H1 (cell line): Measurements from ENCODE around the gene PEX5L. TPM values are rescaled to one million over a fixed set of nuclear protein-coding genes. Genes with fewer than 3 reads are reported as not detected.

Experiments
- CTCF ChIA-PET: fragments of 300-600 bp; sonication (Branson Sonifier 250); formaldehyde crosslinking; loops from one replicate; lab custom pipeline; 2021; ENCODE audit not compliant: partially characterized antibody; lab: Charles Lee
- POLR2A ChIA-PET: fragments of 300-600 bp; sonication (Branson Sonifier 250); formaldehyde crosslinking; loops from one replicate; lab custom pipeline; 2021; ENCODE audit warnings: inconsistent platforms; ENCODE audit not compliant: partially characterized antibody; lab: Charles Lee
- DNase-seq, 2 experiments: peaks; one replicate each; pipeline versions ENCODE4 v3.0.0 to v3.0.0-alpha.2; 2010 to 2022; ENCODE audit warnings: low spot score in 2 of 2, low read depth in 1 of 2, mixed read lengths in 1 of 2
- FAIRE-seq: peaks from 2 replicates; lab custom pipeline; 2011; peaks lifted over from hg19 to GRCh38; lab: Jason Lieb, UNC
- H2AFZ ChIP-seq: 2 replicates; pipeline ENCODE4 v1.8.1; 2012; ENCODE audit warnings: low read length, inconsistent platforms
- H2AK5ac ChIP-seq: 2 replicates; pipeline ENCODE4 v1.6.1; 2013; ENCODE audit warnings: low read depth, low read length
- H2BK120ac ChIP-seq: replicated peaks from 2 replicates; pipeline ENCODE3; 2013; ENCODE audit warnings: low read depth, low read length, inconsistent platforms
- H2BK12ac ChIP-seq: 2 replicates; pipeline ENCODE4 v1.6.1; 2013; ENCODE audit warnings: low read depth, low read length
- H2BK15ac ChIP-seq: 2 replicates; pipeline ENCODE4 v1.6.1; 2013; ENCODE audit warnings: low read length
- H2BK20ac ChIP-seq: 2 replicates; pipeline ENCODE4 v1.6.1; 2013; ENCODE audit warnings: low read length
- H2BK5ac ChIP-seq: 2 replicates; pipeline ENCODE4 v1.6.1; 2013; ENCODE audit warnings: low read depth, low read length
- H3K14ac ChIP-seq: 2 replicates; pipeline ENCODE4 v1.6.1; 2013; ENCODE audit warnings: inconsistent platforms; ENCODE audit not compliant: insufficient read length
- H3K18ac ChIP-seq: 2 replicates; pipeline ENCODE4 v1.6.1; 2013; ENCODE audit warnings: low read length; ENCODE audit errors: extremely low read depth
- H3K23ac ChIP-seq: 2 replicates; pipeline ENCODE4 v1.6.1; 2013; ENCODE audit warnings: inconsistent platforms; ENCODE audit not compliant: insufficient read length
- H3K23me2 ChIP-seq: 2 replicates; pipeline ENCODE4 v1.6.1; 2013; ENCODE audit warnings: low read depth, low read length
- H3K27ac ChIP-seq: 2 replicates; pipeline ENCODE4 v1.6.1; 2011; ENCODE audit warnings: low read depth, low read length, inconsistent platforms
- H3K27me3 ChIP-seq, 4 experiments: replicated peaks in 1 of 4; 1 replicate in 1 of 4; 2 replicates in 3 of 4; pipeline versions ENCODE4 v1.6.1 to v1.8.1; 2011 to 2013; ENCODE audit warnings: low read length in 3 of 4, mild to moderate bottlenecking in 3 of 4, inconsistent platforms in 2 of 4, mixed read lengths in 2 of 4, moderate library complexity in 1 of 4; ENCODE audit not compliant: control insufficient read depth in 3 of 4, insufficient read depth in 3 of 4; ENCODE audit errors: extremely low read depth in 1 of 4
- H3K36me3 ChIP-seq, 4 experiments: 2 replicates each; pipeline versions ENCODE4 v1.6.1 to v1.8.1; 2011 to 2013; ENCODE audit warnings: mild to moderate bottlenecking in 4 of 4, low read length in 3 of 4, moderate library complexity in 2 of 4, control low read depth in 1 of 4, inconsistent platforms in 1 of 4; ENCODE audit not compliant: insufficient read depth in 4 of 4, control insufficient read depth in 2 of 4
- H3K4ac ChIP-seq: replicated peaks from 2 replicates; pipeline ENCODE3; 2013; ENCODE audit warnings: low read length, low read depth, mixed read lengths, inconsistent platforms; ENCODE audit not compliant: insufficient read length
- H3K4me1 ChIP-seq, 4 experiments: replicated peaks in 1 of 4; 1 replicate in 1 of 4; 2 replicates in 3 of 4; pipeline versions ENCODE4 v1.6.1 to v1.8.1; 2011 to 2013; ENCODE audit warnings: low read length in 3 of 4, inconsistent platforms in 2 of 4, mixed read lengths in 1 of 4; ENCODE audit not compliant: insufficient read depth in 4 of 4, control insufficient read depth in 3 of 4
- H3K4me2 ChIP-seq, 2 experiments: 2 replicates each; pipeline versions ENCODE4 v1.6.1 to v1.8.1; 2011 to 2013; ENCODE audit warnings: low read depth in 2 of 2, low read length in 2 of 2, control low read depth in 1 of 2, inconsistent platforms in 1 of 2, mild to moderate bottlenecking in 1 of 2; ENCODE audit not compliant: insufficient read depth in 1 of 2
- H3K4me3 ChIP-seq, 4 experiments: fragments of 200-600, 300-600 bp in 1 of 4; sonication (generic), shearing (Covaris generic), sonication (Bioruptor Twin) in 1 of 4; 2 replicates each; pipeline versions ENCODE4 v1.5.1 to v1.8.1; 2011 to 2016; ENCODE audit warnings: low read length in 4 of 4, low read depth in 3 of 4, control low read depth in 2 of 4, inconsistent platforms in 2 of 4, mild to moderate bottlenecking in 2 of 4, mixed read lengths in 1 of 4, moderate library complexity in 1 of 4; ENCODE audit not compliant: insufficient read depth in 2 of 4; ENCODE audit errors: extremely low read depth in 1 of 4
- H3K56ac ChIP-seq: replicated peaks from 2 replicates; pipeline ENCODE3; 2013; ENCODE audit warnings: low read depth, mild to moderate bottlenecking, mixed read lengths, low read length, inconsistent platforms; ENCODE audit not compliant: insufficient read length
- H3K79me1 ChIP-seq: 2 replicates; pipeline ENCODE4 v1.6.1; 2013; ENCODE audit warnings: low read depth, low read length, control low read depth
- H3K79me2 ChIP-seq, 2 experiments: 2 replicates each; pipeline versions ENCODE4 v1.6.1 to v1.8.1; 2012 to 2013; ENCODE audit warnings: low read length in 2 of 2, mild to moderate bottlenecking in 2 of 2, inconsistent platforms in 1 of 2; ENCODE audit not compliant: insufficient read depth in 2 of 2, control insufficient read depth in 1 of 2
- H3K9ac ChIP-seq, 4 experiments: replicated peaks in 1 of 4; 1 replicate in 1 of 4; 2 replicates in 3 of 4; pipeline versions ENCODE4 v1.6.1 to v1.8.1; 2011 to 2013; ENCODE audit warnings: low read depth in 3 of 4, low read length in 3 of 4, control low read depth in 2 of 4, mild to moderate bottlenecking in 2 of 4, moderate library complexity in 2 of 4, inconsistent platforms in 1 of 4; ENCODE audit errors: extremely low read depth in 1 of 4
- H3K9me3 ChIP-seq, 2 experiments: 2 replicates each; pipeline versions ENCODE4 v1.6.1 to v1.8.1; 2012 to 2013; ENCODE audit warnings: mild to moderate bottlenecking in 2 of 2, moderate library complexity in 2 of 2, control low read depth in 1 of 2, inconsistent platforms in 1 of 2, low read depth in 1 of 2, low read length in 1 of 2, mixed read lengths in 1 of 2; ENCODE audit not compliant: insufficient read depth in 2 of 2
- H4K20me1 ChIP-seq, 2 experiments: replicated peaks in 1 of 2; 2 replicates each; pipeline versions ENCODE3 to v1.8.1; 2011 to 2013; ENCODE audit warnings: inconsistent platforms in 2 of 2, low read length in 2 of 2, mild to moderate bottlenecking in 1 of 2; ENCODE audit not compliant: insufficient read depth in 2 of 2, control insufficient read depth in 1 of 2
- H4K5ac ChIP-seq: 2 replicates; pipeline ENCODE4 v1.6.1; 2013; ENCODE audit warnings: low read length, low read depth, mixed read lengths, inconsistent platforms; ENCODE audit not compliant: insufficient read length
- H4K8ac ChIP-seq: 2 replicates; pipeline ENCODE4 v1.8.0; 2013; ENCODE audit warnings: mild to moderate bottlenecking, moderate library complexity, low read length, inconsistent platforms; ENCODE audit not compliant: insufficient read depth; ENCODE audit errors: extremely low read depth
- H4K91ac ChIP-seq: replicated peaks from 2 replicates; pipeline ENCODE3; 2013; ENCODE audit warnings: low read length, mixed read lengths, inconsistent platforms; ENCODE audit not compliant: insufficient read length
- BRCA1 ChIP-seq: IDR thresholded peaks from 2 replicates; pipeline ENCODE4 v1.6.1; 2012; ENCODE audit warnings: low read depth, low read length, improper control_type of control experiment
- CBX8 ChIP-seq: fragments of 300-800, 300-1000 bp; sonication (generic); IDR thresholded peaks from 2 replicates; pipeline ENCODE4 v1.7.1; 2016; ENCODE audit warnings: low read depth, low read length, borderline replicate concordance
- CEBPB ChIP-seq: IDR thresholded peaks from 2 replicates; pipeline ENCODE4 v1.6.1; 2012; ENCODE audit warnings: low read depth, low read length
- CREB1 ChIP-seq: IDR thresholded peaks from 2 replicates; pipeline ENCODE4 v1.6.1; 2012; ENCODE audit warnings: inconsistent platforms
- E2F6 ChIP-seq: IDR thresholded peaks from 2 replicates; pipeline ENCODE4 v1.6.1; 2012; ENCODE audit warnings: inconsistent platforms
- KDM5A ChIP-seq: fragments of 200-600 bp; IDR thresholded peaks from 2 replicates; pipeline ENCODE4 v1.7.1; 2012; ENCODE audit warnings: mild to moderate bottlenecking, low read length, inconsistent platforms, mixed read lengths
- MAFK ChIP-seq: IDR thresholded peaks from 2 replicates; pipeline ENCODE4 v1.6.1; 2012; ENCODE audit warnings: low read depth, mild to moderate bottlenecking, improper control_type of control experiment, low read length
- NANOG ChIP-seq: IDR thresholded peaks from 2 replicates; pipeline ENCODE4 v1.6.1; 2011; ENCODE audit warnings: low read length, low read depth, mild to moderate bottlenecking, inconsistent platforms; ENCODE audit not compliant: insufficient read depth, poor library complexity, severe bottlenecking
- POLR2AphosphoS5 ChIP-seq: IDR thresholded peaks from 2 replicates; pipeline ENCODE4 v1.6.1; 2011; ENCODE audit warnings: low read depth, low read length
- SAP30 ChIP-seq: fragments of 300-600 bp; sonication (generic); IDR thresholded peaks from 2 replicates; pipeline ENCODE4 v1.7.1; 2012; ENCODE audit warnings: low read length, moderate library complexity, mild to moderate bottlenecking, inconsistent platforms; ENCODE audit not compliant: insufficient read depth, insufficient replicate concordance
- SP1 ChIP-seq: IDR thresholded peaks from 2 replicates; pipeline ENCODE4 v1.6.1; 2011; ENCODE audit warnings: low read depth, low read length
- SP4 ChIP-seq: IDR thresholded peaks from 2 replicates; pipeline ENCODE4 v1.6.1; 2012; ENCODE audit warnings: low read length, inconsistent platforms
- TAF7 ChIP-seq: optimal IDR thresholded peaks from 2 replicates; pipeline ENCODE3; 2011; ENCODE audit warnings: low read depth, mild to moderate bottlenecking, inconsistent platforms, low read length, moderate library complexity, borderline replicate concordance
- TEAD4 ChIP-seq: IDR thresholded peaks from 2 replicates; pipeline ENCODE4 v1.6.1; 2012; ENCODE audit warnings: low read depth, low read length, inconsistent platforms, mixed read lengths
- polyA plus RNA-seq, 7 experiments: library from polyadenylated mRNA; depleted of rRNA in 3 of 7; stranded (reverse) in 5 of 7; unstranded in 2 of 7; fragments of >200 nt in 5 of 7; fragments of 200-250 nt in 2 of 7; gene quantifications; 1 replicate in 5 of 7; 2 replicates in 1 of 7; 4 replicates in 1 of 7; pipeline versions ENCODE4 v1.2.1 to v1.2.3, GENCODE V29; 2011 to 2013; ENCODE audit warnings: missing spikeins in 2 of 7, mixed read lengths in 2 of 7
- total RNA-seq: library from RNA; stranded (reverse); fragmentation: NEBNext Ultra II Directional; extraction: Animal tissue kit (Norgen Biotek cat#: 25700); gene quantifications from 2 replicates; pipeline ENCODE4 v1.2.1, GENCODE V29; 2021

The PEX5L gene
- total and polyA plus RNA-seq, 2 of the 8 experiments (the other 6 are each of a cell fraction or from before 2014, with no cell fraction given), result 0.80 to 4.2 TPM

- Histone ChIP-seq H3K23me2 (no peaks in the 10 kb centered on the region), H4K5ac (no peak overlapping the region), H2AK5ac (no peak overlapping the region), H3K4me2 (no peak overlapping the region), H2BK120ac (no peak overlapping the region), H2BK20ac (no peak overlapping the region), H3K36me3 (no peaks in the 10 kb centered on the region), H3K56ac (no peak overlapping the region), H3K27me3 (no peaks in the 10 kb centered on the region), H3K4me1 (no peaks in the 10 kb centered on the region), H2AFZ (no peak overlapping the region), H3K23ac (no peak overlapping the region), H4K20me1 (no peaks in the 10 kb centered on the region), H3K18ac (no peak overlapping the region), H3K14ac (no peak overlapping the region), H3K79me2 (no peaks in the 10 kb centered on the region), H3K4me3 (no peak overlapping the region), H3K9me3 (no peaks in the 10 kb centered on the region), H3K79me1 (no peaks in the 10 kb centered on the region), H3K9ac (no peak overlapping the region), H4K91ac (no peak overlapping the region), H3K27ac (no peak overlapping the region), H2BK5ac (no peak overlapping the region), H2BK15ac (no peak overlapping the region), H2BK12ac (no peak overlapping the region), H3K4ac (no peak overlapping the region), H4K8ac (no peak overlapping the region)
- FAIRE-seq, result no peak
- ChIA-PET POLR2A (no interaction called here), CTCF (no interaction called here)
- DNase-seq, result no peak
- no peak for TF ChIP-seq NANOG
- no peak for TF ChIP-seq TEAD4
- TF ChIP-seq E2F6, result no peak
- TF ChIP-seq POLR2AphosphoS5, result no peak
- no peak for TF ChIP-seq SAP30
- no peak for TF ChIP-seq CBX8
- no peak for TF ChIP-seq CEBPB
- no peak for TF ChIP-seq SP1
- TF ChIP-seq CREB1, result no peak
- no peak for TF ChIP-seq TAF7
- no peak for TF ChIP-seq SP4
- no peak for TF ChIP-seq MAFK
- TF ChIP-seq BRCA1, result no peak
- TF ChIP-seq KDM5A, result no peak
Measured at GRCh38 chr3:180059356-180059755, 22.6 kb upstream of the PEX5L start.
